HepG2 (cell line): Measurements from ENCODE around the gene PDILT. TPM values are rescaled to one million over a fixed set of nuclear protein-coding genes. Genes with fewer than 3 reads are reported as not detected.

Experiments used
- BORCS8-MEF2B ChIP-seq: sonication (generic); formaldehyde crosslinking; IDR thresholded peaks from 2 replicates; pipeline ENCODE4 v1.8.0; 2022; ENCODE audit warnings: mild to moderate bottlenecking, missing genetic modification reagents
- ELF3 ChIP-seq: IDR thresholded peaks from 2 replicates; pipeline ENCODE4 v1.6.1; 2016; ENCODE audit warnings: missing genetic modification reagents, missing compliant biosample characterization
- GABPB1 ChIP-seq: IDR thresholded peaks from 2 replicates; pipeline ENCODE4 v1.6.1; 2016; ENCODE audit warnings: mild to moderate bottlenecking, missing genetic modification reagents, moderate library complexity, missing compliant biosample characterization
- NRL ChIP-seq: sonication (generic); formaldehyde crosslinking; IDR thresholded peaks from 2 replicates; pipeline ENCODE4 v1.5.0; 2020; ENCODE audit warnings: missing genetic modification reagents, mild to moderate bottlenecking, moderate library complexity, borderline replicate concordance
- SOX6 ChIP-seq, 2 experiments: fragments of 450-650 bp in 1 of 2; sonication (generic) in 1 of 2; formaldehyde crosslinking in 1 of 2; IDR thresholded peaks; 2 replicates each; pipeline versions ENCODE4 v1.4.0 to v1.6.1; 2017 to 2020; ENCODE audit warnings: antibody characterized with exemption in 1 of 2, mild to moderate bottlenecking in 1 of 2, missing genetic modification reagents in 1 of 2
- SRSF4 ChIP-seq: fragments of 200-400 bp; formaldehyde crosslinking; IDR thresholded peaks from one replicate; pipeline ENCODE4 v1.6.1; 2018; ENCODE audit warnings: mild to moderate bottlenecking, low read depth, low read length, moderate library complexity; ENCODE audit not compliant: poor library complexity, severe bottlenecking
- polyA plus RNA-seq, 8 experiments: library from polyadenylated mRNA; depleted of rRNA in 3 of 8; stranded (reverse) in 7 of 8; unstranded in 1 of 8; fragments of >200 nt; fragmentation: Illumina TruSeq in 4 of 8; extraction: Trizol in 4 of 8; gene quantifications; 2 replicates each; pipeline versions ENCODE4 v1.2.1 to v1.2.3, GENCODE V29; 2011 to 2016; ENCODE audit warnings: low read depth in 4 of 8, missing spikeins in 1 of 8, mixed read lengths in 1 of 8; ENCODE audit not compliant: insufficient read depth in 1 of 8
- total RNA-seq, 5 experiments: library from RNA; depleted of rRNA; stranded (reverse); fragments of >200 nt; fragmentation: Illumina TruSeq; extraction: Trizol; gene quantifications; 2 replicates each; pipeline ENCODE4 v1.2.3, GENCODE V29; 2016; ENCODE audit warnings: low read depth in 1 of 5
- TF ChIP-seq, protein P1 (sequence below): sonication (generic); formaldehyde crosslinking; IDR thresholded peaks from 2 replicates; pipeline ENCODE4 v1.5.0; 2020; ENCODE audit warnings: mild to moderate bottlenecking, missing genetic modification reagents, borderline replicate concordance

PDILT gene
- total and polyA plus RNA-seq, 2 of the 13 experiments (the other 11 are each of a cell fraction or from before 2014, with no cell fraction given): not detected

DNA sequence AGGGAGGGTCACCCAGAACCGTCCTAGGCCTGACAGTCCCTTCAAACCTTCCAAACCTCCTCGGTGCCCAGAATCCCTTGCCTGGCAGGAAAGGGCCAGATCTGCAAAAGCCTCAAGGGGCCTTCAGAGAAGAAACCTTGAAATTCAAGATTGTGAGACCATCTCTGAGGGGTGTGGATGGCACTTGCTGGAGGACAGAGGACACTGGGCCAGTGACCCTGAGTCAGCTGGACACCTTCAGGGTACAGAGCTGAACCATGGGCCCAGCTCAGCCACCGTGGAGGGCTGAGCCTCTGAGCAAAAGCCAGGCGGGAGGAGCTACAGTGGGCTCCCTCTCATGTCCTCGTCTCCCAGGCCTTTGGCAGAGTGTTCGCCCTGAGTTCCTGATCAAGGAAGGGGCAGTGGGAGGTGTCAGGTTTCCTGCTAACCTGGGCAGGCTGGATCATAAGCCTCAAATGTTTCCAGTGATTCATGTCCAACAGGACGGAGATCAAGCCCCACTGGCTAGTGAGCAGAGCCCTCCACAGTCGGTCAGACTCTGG, 3.0 kb downstream of the PDILT start (continued):
- TF ChIP-seq, protein P1, sequence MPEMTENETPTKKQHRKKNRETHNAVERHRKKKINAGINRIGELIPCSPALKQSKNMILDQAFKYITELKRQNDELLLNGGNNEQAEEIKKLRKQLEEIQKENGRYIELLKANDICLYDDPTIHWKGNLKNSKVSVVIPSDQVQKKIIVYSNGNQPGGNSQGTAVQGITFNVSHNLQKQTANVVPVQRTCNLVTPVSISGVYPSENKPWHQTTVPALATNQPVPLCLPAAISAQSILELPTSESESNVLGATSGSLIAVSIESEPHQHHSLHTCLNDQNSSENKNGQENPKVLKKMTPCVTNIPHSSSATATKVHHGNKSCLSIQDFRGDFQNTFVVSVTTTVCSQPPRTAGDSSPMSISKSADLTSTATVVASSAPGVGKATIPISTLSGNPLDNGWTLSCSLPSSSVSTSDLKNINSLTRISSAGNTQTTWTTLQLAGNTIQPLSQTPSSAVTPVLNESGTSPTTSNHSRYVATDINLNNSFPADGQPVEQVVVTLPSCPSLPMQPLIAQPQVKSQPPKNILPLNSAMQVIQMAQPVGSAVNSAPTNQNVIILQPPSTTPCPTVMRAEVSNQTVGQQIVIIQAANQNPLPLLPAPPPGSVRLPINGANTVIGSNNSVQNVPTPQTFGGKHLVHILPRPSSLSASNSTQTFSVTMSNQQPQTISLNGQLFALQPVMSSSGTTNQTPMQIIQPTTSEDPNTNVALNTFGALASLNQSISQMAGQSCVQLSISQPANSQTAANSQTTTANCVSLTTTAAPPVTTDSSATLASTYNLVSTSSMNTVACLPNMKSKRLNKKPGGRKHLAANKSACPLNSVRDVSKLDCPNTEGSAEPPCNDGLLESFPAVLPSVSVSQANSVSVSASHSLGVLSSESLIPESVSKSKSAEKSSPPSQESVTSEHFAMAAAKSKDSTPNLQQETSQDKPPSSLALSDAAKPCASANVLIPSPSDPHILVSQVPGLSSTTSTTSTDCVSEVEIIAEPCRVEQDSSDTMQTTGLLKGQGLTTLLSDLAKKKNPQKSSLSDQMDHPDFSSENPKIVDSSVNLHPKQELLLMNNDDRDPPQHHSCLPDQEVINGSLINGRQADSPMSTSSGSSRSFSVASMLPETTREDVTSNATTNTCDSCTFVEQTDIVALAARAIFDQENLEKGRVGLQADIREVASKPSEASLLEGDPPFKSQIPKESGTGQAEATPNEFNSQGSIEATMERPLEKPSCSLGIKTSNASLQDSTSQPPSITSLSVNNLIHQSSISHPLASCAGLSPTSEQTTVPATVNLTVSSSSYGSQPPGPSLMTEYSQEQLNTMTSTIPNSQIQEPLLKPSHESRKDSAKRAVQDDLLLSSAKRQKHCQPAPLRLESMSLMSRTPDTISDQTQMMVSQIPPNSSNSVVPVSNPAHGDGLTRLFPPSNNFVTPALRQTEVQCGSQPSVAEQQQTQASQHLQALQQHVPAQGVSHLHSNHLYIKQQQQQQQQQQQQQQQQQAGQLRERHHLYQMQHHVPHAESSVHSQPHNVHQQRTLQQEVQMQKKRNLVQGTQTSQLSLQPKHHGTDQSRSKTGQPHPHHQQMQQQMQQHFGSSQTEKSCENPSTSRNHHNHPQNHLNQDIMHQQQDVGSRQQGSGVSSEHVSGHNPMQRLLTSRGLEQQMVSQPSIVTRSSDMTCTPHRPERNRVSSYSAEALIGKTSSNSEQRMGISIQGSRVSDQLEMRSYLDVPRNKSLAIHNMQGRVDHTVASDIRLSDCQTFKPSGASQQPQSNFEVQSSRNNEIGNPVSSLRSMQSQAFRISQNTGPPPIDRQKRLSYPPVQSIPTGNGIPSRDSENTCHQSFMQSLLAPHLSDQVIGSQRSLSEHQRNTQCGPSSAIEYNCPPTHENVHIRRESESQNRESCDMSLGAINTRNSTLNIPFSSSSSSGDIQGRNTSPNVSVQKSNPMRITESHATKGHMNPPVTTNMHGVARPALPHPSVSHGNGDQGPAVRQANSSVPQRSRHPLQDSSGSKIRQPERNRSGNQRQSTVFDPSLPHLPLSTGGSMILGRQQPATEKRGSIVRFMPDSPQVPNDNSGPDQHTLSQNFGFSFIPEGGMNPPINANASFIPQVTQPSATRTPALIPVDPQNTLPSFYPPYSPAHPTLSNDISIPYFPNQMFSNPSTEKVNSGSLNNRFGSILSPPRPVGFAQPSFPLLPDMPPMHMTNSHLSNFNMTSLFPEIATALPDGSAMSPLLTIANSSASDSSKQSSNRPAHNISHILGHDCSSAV (CRISPR knock-in tag): no peak
- TF ChIP-seq SOX6 (IDR thresholded peaks at IDR 0.05) (no peak), SOX6 (CRISPR knock-in tag; IDR thresholded peaks at IDR 0.05) (peak; percentile 27; the same call in 1 of the 2 replicates), GABPB1 (CRISPR knock-in tag) (peak; percentile 44), ELF3 (peak; percentile 71), SRSF4 (no peak), NRL (CRISPR knock-in tag) (peak; percentile 74; the same call in 1 of the 2 replicates), BORCS8-MEF2B (CRISPR knock-in tag) (peak; percentile 89)
